RCC 7860 (cell line): ENCODE results near the gene ZNF394.

Experiments
- DNase-seq: peaks from one replicate; pipeline ENCODE4 v3.0.0-alpha.2; 2015; ENCODE audit warnings: low spot score
- FAIRE-seq: peaks from 2 replicates; lab custom pipeline; 2012; peaks lifted over from hg19 to GRCh38; lab: Jason Lieb, UNC

The ZNF394 gene

DNA sequence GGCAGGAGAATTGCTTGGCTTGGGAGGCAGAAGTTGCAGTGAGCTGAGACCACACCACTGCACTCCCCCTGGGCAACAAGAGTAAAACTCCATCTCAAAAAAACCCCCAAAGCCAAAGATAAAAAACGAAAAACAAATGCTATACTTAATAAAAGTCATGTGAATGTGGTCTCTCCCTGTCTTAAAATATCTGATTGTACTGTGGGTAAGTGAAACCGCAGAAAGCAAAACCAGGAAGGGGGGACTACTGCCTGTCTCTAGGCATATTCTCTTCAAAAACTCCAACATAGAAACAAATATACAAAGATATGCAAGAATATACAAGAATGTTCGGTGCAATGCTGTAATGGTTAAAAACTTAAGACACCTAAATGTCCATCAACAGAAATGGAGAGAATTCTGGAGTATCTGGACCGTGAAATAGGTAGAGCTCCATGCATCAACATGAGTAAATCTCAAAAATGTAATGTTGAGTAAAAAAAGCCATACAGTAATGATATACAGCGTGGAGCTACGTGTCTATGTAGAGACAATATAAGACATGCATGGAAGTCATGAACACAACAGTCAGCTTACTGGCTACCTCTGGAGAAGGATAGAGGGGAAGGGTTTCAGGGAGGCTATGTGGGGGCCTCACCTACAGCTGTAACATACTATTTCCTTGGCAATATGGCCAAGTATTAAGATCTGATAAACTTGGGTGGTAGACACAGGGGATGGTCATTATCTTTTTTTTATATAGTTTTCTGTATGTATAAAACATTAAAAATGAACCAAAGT is 2.1 kb downstream of the ZNF394 start:
- DNase-seq (no peak), FAIRE-seq (no peak)

DNA sequence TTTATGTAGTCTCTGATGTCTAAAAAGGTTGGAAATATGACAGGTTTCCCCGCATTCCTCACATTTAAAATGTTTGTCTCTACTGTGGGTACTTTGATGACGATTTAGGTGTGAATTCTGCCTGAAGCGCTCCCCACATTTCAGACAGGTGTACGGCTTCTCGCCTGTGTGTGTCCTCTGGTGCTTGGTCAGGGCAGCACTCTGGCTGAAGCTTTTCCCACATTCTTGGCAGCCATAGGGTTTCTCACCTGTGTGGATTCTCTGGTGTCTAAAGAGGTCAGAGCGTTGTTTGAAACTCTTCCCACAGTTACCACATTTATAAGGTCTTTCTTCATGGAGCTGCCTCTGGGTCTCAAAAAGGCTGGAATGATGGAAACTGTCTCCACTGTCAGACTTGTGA is 6.3 kb downstream of the ZNF394 start:
- no peak for FAIRE-seq
- DNase-seq: no peak

DNA sequence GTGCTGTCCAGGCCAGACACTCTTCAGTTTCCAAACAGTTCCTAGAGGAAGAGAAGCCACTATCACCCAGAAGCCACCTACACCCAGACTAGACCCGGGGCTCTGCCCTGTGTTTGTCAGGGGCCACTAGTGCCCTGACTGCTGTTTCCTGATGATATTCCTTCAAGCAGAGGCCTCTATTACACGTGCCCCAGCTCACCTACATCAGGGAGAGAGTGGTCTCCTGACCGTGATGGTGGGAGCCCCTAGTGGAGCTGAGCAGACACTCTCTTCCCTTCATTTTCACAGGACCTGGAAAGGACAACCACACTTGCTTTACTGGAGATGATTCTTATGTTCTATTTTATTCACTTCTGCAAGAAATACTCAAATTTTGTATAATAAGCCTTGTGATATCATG is 9.2 kb downstream of the ZNF394 start:
- DNase-seq (no peak), FAIRE-seq (no peak)

DNA sequence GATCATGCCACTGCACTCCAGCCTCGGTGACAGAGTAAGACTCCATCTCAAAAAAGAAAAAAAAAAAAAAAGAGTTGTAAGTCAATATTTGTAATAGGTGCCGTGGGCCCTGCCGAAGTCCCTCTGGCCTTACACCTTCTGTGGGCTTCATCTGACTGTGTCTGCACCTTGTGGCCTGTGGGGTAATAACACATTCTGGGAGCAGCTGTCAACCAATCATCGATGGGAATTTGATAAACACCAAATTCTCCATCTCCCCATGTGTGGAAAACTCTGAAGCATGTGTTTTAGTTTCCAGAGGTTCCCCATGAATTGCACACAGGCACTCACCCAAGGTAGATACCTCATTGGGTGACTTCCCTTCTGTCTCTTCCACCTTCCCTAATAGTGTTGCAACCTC is 10.8 kb downstream of the ZNF394 start:
- FAIRE-seq: no peak
- DNase-seq: no peak

DNA sequence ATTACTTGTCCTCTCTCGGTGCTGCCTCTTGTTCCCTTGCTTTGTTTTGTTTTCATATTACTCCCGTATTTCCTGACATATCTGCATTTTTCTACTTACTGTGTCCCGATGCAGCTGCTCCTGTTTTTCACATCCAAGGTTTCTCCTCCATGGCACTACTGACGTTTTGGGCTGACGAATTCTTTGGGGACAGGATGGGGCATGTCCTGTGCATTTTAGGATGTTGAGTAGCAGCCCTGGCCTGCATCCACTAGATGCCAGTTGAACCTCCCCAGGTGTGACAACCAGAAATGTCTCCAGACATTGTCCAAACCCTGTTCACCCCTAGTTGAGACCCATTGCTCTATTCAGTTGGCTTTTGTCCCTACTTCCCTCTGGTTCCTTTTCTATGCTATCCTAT is 15.0 kb downstream of the ZNF394 start:
- DNase-seq (no peak), FAIRE-seq (no peak)

DNA sequence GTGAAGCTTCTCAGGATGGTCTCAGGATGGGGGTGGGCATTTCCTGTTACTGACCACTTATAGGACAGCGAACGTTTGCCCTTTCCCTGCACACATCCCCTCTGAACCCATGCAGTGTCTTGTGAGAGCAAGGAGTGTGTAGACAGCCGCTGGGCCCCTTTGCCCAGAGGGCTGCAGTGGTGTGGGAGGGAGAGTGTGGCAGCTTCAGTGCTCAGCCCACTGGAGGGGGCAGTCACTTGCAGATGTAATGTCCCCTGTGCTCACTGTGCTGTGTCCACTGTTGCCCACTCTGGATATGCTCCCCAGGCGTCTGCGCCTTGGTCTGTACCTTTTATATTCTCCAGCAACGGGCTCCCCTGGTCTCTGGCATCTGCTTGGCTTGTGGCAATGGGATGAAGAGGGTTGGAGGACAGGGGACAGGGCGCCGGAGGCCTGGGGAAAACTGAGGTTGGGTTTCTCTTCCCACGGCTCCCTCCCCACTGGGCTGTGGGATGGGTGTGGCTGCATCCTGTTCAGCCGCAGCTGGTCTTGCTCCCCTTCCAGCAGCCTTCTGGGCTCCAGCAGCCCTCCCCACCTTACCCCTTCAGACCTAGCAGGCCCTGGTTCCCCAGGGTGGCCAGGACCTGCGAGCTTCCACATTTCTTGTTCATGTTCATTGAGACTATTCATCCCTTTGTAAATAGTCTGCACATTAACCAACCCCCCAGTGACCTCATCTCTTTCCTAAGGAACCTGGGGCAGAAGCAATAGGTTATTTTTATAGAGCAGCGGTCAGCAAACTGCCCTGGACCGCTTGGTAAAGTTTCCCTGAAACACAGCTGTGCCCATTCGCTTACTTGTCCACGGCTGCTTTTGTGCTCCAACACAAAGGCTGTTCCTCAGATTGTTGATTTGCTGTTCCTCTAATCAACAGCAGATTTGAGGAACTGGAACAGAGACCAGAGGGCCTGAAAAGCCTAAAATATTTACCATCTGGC is 21.3 kb downstream of the ZNF394 start:
- DNase-seq (no peak), FAIRE-seq (no peak)

DNA sequence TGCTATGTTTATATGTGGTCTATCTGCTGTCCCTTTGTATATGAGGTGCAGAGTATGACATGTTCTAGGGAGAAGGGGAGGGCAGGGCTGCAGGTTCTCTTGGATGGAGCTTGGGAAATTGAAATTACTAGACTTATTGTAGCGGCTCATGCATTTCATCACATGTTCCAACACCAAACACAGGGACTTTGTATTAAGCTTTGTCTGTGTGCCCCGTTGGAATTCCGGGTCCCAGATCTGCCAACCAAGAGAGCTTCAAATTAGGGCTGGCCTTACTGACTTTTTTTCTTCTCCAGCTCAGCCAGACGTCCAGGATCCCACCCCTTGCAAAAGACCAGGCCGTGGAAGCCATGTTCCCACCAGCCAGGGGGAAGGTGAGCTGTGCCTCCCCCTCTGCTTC is 24.0 kb downstream of the ZNF394 start:
- no peak for FAIRE-seq
- DNase-seq: no peak

DNA sequence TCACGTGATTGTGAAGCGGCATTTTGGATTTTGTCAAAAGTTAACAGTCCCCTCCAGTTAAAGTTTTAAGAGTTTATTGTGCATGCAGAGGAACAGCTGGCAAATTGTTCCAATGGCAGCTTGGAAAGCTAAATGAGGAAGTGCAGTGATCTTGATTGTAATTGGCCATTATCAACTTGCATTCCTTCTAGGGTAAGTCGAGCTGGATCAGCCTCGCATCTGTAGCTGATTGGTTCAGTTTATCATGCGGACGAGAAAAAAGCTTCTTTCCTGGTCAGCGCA is 26.8 kb downstream of the ZNF394 start:
- FAIRE-seq: peak; percentile 45
- DNase-seq: peak; percentile 62

DNA sequence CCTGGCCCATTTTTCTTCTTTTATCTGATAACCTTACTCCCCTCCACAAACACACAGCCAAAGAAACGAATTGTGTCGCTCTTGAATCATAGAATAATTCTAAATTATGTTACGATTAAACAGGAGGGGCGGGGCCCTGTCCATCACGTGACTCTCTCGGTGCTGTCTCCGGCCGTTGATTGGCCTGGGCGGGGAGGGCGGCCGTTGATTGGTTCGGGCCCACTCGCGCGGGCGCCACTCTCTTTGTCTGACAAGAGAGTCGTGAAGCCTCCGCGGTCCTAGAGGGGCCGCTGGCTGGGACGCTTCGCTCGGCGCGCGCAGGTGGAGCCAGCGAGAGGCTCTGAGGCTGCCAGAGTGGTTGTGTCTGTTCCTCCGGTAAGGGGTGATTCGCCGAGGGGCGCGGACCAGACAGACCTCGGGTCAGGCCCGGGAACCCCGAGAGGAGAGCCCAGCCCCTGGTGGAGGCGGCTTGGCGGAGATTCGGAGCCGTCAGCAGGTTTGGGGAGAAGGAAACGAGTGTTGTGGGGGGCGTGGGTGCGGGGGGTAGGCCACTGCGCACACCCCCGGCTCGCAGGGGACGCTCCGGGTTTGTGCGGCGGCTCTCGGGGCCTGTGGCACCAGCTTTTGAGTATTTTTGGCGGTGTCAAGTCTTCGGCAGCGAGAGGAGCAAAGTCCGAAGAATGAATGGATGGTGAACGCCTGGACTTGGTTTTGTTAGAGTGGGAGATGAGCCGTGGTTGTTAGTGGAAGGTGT is 27.3 kb downstream of the ZNF394 start, which contains the start of gene ZNF789:
ZNF789 (plus strand) TSS at position 330 of the 754 bp plus-strand sequence. CDS start 3,567 bp downstream, outside the sequence.
- FAIRE-seq: peak; percentile 95
- DNase-seq: peak; percentile 91

DNA sequence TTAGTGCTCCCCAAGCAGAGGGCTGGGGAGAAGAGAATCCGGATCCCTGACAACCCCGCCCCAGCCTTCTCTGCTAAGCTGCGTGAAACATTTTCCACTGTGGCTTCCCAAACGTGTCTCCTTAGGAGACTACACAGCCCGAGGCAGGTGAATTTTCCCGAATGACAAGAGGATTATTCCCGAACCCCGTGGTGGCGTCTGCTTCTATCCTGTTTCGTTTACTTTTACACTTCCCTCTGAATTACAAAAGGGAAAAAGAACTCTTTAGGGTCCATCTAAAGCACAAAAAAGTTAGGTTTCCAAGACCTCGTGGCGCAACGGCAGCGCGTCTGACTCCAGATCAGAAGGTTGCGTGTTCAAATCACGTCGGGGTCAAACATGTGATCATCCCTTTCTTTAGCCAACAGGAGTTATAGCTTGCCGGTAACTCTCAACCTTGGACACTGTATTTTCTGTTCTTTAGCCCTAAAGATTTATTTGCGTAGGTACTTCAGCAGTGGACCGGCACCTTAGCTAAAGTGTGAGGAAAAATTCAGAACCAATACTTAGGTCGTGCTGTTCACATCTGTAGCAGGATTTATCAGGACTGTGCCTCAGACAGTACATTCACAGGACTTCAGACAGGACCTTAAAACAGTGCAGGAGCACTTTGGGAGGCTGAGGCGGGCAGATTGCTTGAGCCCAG is 30.6 kb downstream of the ZNF394 start:
- FAIRE-seq (no peak), DNase-seq (no peak)

DNA sequence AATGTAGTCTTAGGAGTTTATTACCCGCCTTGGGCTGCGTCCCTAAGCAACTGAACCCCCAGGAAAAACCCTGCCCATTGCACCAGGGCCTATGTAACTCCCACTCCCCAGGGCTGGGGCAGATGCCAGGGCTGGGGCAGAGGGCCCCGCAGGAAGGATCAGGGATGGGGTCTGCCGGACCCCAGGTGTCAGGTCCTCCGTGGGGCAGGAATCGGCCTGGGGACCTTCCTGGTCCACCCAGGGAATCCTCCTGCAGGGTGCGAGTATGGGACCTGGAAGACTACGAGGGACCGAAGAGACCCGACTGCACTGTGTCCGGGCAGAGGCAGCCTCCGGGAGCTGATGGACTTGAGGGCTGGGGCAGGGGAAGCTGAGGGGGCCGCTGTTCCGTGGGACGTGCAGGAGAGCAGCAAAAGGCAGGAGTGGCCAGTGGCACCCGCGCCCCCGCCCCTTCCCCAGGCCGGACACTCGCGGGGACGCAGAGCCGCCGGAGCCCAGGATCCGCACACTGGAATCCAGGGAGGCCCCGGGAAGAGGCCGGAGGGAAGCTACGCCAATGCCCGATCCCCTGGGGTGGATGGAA is 31.7 kb downstream of the ZNF394 start:
- FAIRE-seq (no peak), DNase-seq (no peak)

DNA sequence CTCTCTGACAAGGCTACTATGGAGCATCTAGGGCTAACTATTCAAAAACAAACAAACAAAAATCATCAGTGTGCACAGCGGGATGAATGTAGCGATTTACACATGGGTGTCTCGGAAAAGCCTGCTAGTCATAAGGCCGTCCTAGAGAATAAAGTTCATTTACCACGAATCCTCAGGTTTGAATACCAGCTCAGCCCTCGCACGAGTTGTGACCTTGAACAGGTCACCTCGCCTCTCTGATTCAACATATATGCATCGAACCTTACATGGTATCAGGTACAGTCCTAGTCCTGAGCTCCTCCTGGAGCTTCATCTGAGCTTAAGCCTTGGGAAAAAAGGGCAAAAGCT is 34.7 kb downstream of the ZNF394 start:
- DNase-seq: no peak
- FAIRE-seq: no peak

DNA sequence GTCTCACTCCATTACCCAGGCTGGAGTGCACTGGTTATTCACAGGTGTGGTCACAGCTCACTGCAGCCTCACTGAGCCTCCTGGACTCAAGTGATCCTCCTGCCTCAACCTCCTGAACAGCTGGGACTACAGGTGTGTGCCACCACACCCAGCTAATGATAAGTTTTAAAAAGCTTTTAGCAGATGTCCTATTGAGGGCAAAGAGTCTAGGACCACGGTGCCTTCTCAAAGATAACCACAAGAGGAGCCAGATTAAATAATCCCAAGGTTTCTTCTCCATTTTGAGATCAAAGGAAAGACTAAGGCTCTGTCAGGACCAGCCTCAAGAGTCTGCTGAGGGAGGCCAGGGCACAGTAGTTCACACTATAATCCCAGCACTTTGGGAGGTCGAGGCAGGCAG is 38.9 kb downstream of the ZNF394 start:
- FAIRE-seq: no peak
- DNase-seq: no peak

DNA sequence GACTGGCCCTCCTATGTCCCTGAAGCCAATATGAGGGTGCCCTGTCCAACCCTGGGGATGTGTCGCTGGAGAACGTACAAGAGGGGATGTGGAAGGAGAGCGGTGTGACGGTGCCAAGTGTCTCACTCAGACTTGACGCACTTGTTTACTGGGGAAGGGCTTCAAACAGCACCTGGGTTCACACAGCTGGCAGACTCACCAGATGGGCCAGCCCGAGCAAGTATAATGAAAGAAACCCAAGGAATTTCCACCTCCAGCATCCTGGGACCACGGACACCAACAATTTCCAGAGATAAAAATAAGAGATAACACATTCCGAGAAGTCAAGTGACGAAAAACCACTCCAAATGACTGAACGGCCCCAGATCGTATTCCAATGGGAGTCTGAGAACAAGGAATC is 39.4 kb downstream of the ZNF394 start:
- no peak for DNase-seq
- FAIRE-seq: no peak

DNA sequence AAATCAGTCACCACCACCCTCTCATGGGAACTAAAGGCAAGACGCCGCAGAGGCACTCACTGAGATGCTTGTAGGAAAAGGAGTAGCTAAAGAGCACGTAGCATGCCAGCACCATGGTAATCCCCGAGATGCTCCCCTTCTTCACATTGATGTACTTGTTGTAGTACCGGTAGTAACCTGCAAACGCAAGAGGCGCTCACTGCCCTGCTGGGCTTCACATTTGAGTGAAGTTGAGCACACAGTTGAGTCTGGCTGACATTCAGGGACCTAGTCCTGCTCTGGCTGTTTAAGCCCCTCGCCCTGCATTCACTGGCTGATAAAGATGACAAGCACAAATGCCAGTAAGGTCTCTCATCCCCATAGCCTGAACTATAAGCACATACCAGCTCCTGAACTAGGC is 41.0 kb downstream of the ZNF394 start:
- DNase-seq (peak; percentile 20), FAIRE-seq (no peak)

DNA sequence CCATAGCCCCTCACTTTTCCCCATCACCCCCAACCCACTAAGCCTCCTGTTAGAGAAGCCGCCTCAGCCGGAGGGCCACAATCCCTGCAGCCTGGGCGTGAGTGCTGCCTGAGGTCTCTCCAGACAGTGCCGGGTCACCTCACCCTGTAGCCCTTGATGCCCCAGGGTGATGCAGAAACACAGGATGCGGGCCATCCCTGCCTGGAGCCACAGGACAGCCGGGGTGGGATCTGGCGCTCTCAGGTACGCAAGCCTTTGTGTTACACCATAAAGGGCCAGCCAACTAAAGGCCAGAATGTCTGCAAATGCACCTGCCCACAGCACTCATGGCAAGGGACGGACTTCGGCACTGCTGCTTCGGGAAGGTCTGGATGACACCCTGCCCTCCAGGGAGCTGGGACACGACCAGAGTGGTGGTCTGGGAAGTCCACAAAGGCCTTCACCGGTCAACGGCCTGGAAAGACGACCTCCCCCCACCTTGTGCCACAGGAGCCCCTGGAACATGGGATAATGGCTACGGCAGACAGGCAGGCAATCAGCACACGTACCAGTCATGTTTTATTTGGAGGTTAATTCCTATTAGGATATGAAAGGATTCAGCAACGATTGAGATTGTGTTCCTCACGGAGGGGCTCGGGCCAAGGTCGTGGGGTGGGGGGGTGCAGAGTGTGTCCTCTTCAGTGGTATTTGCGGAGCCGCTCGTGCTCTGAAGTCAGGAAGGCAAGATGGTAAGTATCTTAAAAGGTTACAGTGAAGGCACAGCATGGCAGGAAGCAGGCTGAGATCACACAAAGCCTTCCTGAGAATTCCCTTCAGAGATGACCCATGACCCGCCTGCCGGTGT is 42.2 kb downstream of the ZNF394 start:
- FAIRE-seq (no peak), DNase-seq (no peak)

DNA sequence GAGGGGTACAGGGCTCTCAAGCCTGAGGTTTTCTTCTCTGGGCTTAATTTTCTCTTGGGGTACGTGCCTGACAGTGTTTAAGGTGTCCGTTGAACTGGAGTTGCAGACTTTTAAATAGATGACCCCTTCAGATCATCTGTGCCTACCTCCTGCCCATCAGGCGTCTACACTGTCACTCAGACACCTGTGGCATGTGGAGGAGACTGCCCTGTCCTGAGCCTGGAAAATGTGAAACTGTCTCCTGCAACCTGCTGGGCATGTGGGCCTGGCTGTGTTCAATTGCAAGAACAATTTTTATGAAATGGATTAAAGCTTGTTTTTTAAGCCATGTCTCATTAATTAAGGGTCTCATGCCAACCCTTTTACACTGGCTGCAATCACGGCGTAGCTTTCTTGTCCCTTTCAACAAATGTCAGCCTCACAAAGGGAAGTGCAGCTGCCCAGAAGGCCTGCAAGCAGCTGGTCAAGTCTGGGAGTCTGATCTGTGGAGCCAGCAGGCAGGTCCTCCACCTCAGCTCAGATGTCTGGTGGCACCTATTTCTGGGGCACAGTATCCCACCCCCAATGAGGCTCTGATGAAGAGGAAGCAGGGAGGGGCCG is 42.9 kb downstream of the ZNF394 start:
- FAIRE-seq (no peak), DNase-seq (no peak)

DNA sequence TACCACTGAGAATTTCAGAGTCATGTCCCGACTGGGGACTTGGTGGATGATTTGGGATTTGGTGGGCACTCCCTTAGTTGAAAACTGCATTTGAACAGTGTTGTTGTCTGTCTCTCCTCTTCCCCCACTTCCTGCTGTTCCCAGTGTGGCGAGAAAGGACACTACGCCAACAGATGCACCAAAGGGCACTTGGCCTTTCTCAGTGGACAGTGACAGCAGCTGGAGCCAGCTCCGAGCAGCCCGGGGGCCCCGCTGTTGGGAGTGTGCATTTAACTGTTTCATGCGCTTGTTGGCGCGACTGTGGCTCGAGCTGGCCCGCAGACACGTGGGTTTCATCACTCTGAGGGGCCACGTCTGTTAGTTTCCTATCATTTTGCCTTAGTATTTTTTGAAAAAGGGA is 43.8 kb downstream of the ZNF394 start:
- no peak for DNase-seq
- no peak for FAIRE-seq

DNA sequence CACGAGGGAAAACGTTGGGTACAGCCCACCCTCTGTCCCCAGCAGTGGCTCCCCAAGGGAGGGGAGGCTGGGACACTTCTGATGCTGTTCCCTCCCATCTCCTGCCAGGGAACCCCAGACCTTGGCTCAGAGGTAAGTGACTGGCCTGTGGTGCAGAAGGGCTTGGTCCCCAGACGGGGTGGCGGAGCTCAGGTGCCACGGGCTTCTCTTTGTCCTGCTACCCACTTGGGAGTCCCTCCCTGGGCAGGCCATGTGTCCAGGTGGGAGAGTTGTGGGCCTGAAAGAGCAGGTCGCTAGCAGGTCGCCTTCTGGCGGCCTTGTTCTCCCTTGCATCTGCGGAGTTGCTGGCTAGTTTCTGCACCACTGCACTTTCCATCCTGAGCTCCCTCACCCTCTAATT is 44.2 kb downstream of the ZNF394 start:
- DNase-seq (no peak), FAIRE-seq (no peak)
